Fibroblast of lung (primary cell): Measurements from ENCODE around the gene LPIN1.

Experiments used
- EZH2 ChIP-seq: IDR thresholded peaks from 2 replicates; pipeline ENCODE4 v1.5.1; 2012; ENCODE audit warnings: low read length, control low read depth, mild to moderate bottlenecking; ENCODE audit errors: missing control alignments
- TF ChIP-seq, protein P1 (sequence below), 2 donors: IDR thresholded peaks in 1 of 2; conservative IDR thresholded peaks in 1 of 2; 1 replicate in 1 of 2; 2 replicates in 1 of 2; pipeline ENCODE4 v1.5.1; 2011 to 2012; ENCODE audit warnings: low read length in 2 of 2, control low read depth in 1 of 2, inconsistent platforms in 1 of 2, low read depth in 1 of 2, mild to moderate bottlenecking in 1 of 2

DNA sequence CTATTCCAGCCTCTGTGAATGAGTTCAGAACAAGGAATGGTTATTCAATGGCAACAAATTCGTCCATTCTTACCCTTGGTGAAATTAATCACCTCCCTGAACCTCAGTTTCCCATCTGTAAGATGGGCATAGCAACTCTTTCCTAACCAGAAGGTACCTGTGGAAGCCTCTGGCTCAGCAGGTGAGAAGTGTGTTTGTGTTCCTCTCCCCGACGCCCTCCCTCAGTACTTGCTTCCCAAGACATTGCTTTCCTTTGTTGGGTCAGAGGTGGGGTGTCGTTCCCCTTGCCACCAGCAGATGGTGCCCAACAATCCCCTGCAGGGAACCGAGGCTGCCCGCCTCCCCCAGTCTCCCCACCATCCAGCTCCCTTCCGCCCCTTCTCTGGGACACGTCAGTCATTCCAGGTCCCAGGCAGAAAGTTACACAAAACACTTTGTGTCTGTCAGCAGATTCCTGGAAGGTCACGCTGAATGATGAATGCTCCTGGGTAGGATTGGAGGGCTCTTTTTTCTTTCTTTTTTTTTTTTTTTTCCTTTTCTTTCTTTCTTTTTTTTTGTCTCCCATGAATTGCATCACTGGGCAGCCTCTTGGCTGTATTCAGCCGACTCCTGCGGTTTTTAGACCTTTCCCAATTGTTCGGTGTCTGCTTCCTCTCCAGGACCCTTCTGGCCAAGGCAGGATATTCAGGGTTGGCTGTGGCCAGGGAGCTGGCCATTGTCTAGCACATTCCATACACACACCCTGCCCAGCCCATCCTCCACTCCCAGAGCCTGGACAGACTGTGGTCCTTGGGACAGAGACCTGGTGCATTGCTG, 117.3 kb downstream of the LPIN1 start:
- TF ChIP-seq, protein P1, sequence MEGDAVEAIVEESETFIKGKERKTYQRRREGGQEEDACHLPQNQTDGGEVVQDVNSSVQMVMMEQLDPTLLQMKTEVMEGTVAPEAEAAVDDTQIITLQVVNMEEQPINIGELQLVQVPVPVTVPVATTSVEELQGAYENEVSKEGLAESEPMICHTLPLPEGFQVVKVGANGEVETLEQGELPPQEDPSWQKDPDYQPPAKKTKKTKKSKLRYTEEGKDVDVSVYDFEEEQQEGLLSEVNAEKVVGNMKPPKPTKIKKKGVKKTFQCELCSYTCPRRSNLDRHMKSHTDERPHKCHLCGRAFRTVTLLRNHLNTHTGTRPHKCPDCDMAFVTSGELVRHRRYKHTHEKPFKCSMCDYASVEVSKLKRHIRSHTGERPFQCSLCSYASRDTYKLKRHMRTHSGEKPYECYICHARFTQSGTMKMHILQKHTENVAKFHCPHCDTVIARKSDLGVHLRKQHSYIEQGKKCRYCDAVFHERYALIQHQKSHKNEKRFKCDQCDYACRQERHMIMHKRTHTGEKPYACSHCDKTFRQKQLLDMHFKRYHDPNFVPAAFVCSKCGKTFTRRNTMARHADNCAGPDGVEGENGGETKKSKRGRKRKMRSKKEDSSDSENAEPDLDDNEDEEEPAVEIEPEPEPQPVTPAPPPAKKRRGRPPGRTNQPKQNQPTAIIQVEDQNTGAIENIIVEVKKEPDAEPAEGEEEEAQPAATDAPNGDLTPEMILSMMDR (conservative IDR thresholded peaks at IDR 0.05 in 1 of 2, IDR thresholded peaks at IDR 0.05 in 1 of 2; ENCODE audit: low read depth in 1 of 2, low read length in 2 of 2): peak; percentile 97 to 98
- TF ChIP-seq EZH2: no peak
